ENCODE data around the gene VEPH1.

Gene VEPH1

DNA sequence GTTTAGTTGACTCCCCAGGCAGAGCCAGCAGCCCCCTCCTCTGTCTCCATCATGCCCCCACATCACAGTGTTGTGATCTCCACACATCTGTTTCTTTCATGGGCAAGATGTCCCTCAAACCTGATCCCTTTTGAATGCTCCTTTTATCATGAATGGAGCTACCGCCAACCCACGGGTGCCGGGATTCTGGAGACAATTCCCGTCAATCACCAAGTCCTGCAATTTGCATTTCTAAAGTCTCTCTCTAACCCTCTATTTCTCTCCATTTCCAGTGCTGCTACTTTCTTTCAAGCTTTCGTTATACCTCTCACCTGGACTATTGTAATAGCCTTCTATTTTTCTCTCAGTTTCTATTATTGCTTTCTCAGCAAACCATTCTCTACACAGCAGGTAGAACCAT lies 253.6 kb downstream of the VEPH1 start:
- Histone ChIP-seq H4K20me1 (ENCODE audit: low read depth, low read length) (no peaks in the 10 kb centered on the region), H3K4me3 (ENCODE audit: insufficient read depth, low read length, poor library complexity, severe bottlenecking) (no peak overlapping the region), H3K9me3 (ENCODE audit: insufficient read depth, low read length) (no peaks in the 10 kb centered on the region), H3K4me2 (ENCODE audit: low read depth, low read length, poor library complexity, severe bottlenecking) (no peak overlapping the region), H3K79me2 (ENCODE audit: insufficient read depth, low read length) (no peaks in the 10 kb centered on the region), H2AFZ (ENCODE audit: low read depth, low read length, severe bottlenecking) (no peak overlapping the region), H3K9ac (ENCODE audit: low read length) (no peak overlapping the region), H3K27ac (ENCODE audit: low read depth, low read length) (no peak overlapping the region), H3K27me3 (ENCODE audit: low read length) (no peaks in the 10 kb centered on the region), H3K9me2 (replicated peaks; ENCODE audit: insufficient read depth, low read length) (no peaks in the 10 kb centered on the region), H3F3A (ENCODE audit: insufficient read depth) (no peaks in the 10 kb centered on the region), H3K36me3 (ENCODE audit: low read length) (no peaks in the 10 kb centered on the region)
- TF ChIP-seq, protein P1, sequence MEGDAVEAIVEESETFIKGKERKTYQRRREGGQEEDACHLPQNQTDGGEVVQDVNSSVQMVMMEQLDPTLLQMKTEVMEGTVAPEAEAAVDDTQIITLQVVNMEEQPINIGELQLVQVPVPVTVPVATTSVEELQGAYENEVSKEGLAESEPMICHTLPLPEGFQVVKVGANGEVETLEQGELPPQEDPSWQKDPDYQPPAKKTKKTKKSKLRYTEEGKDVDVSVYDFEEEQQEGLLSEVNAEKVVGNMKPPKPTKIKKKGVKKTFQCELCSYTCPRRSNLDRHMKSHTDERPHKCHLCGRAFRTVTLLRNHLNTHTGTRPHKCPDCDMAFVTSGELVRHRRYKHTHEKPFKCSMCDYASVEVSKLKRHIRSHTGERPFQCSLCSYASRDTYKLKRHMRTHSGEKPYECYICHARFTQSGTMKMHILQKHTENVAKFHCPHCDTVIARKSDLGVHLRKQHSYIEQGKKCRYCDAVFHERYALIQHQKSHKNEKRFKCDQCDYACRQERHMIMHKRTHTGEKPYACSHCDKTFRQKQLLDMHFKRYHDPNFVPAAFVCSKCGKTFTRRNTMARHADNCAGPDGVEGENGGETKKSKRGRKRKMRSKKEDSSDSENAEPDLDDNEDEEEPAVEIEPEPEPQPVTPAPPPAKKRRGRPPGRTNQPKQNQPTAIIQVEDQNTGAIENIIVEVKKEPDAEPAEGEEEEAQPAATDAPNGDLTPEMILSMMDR (IDR thresholded peaks at IDR 0.05; ENCODE audit: insufficient read depth, low read length, poor library complexity, severe bottlenecking): no peak
- TF ChIP-seq EZH2phosphoT487 (conservative IDR thresholded peaks at IDR 0.05; ENCODE audit: low read length): no peak

DNA sequence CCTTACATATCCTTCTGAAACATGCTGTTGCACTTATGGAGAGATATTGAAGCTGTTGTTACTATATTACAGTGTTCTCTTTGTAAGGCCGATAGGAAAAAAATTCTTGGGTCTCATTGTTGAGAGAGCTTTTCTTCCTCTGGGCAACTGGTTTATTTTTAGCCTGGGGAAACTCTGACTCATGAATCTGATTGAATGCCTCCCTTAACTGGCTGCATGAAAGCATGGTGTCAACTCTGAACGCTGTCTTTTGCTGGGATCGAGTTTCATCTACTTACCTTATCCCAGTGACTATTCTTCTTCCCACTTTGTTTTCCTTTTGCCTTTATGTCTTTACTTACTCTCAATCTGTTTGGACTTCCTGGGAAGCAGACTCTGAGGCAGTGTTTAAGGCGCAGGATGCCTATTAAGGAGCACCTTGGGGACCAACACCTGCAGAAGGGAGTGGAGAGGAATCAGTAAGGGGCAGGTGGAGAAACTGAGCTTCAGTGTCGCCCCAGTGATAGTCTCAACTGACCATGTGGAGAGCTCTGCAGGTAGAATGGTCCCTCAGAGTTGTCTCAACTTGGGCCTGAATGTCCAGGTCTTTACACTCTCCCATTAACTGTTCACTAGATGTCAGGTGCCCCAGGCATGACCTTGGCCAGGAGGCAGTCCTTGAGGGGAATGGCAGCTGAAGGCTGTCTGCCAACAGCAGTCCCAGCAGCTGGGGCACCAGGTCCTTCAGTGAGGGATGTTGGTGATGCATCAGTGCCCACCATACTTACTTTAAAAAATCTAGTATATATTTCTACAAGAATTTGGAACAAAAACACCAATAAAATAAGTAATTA lies 254.4 kb downstream of the VEPH1 start:
- Histone ChIP-seq H3F3A (ENCODE audit: insufficient read depth) (no peaks in the 10 kb centered on the region), H3K36me3 (ENCODE audit: low read length) (no peaks in the 10 kb centered on the region), H3K27me3 (ENCODE audit: low read length) (no peaks in the 10 kb centered on the region), H3K4me3 (ENCODE audit: insufficient read depth, low read length, poor library complexity, severe bottlenecking) (no peak overlapping the region), H3K79me2 (ENCODE audit: insufficient read depth, low read length) (no peaks in the 10 kb centered on the region), H3K9me2 (replicated peaks; ENCODE audit: insufficient read depth, low read length) (no peaks in the 10 kb centered on the region), H3K9me3 (ENCODE audit: insufficient read depth, low read length) (no peaks in the 10 kb centered on the region), H3K27ac (ENCODE audit: low read depth, low read length) (no peak overlapping the region), H4K20me1 (ENCODE audit: low read depth, low read length) (no peaks in the 10 kb centered on the region), H2AFZ (ENCODE audit: low read depth, low read length, severe bottlenecking) (no peak overlapping the region), H3K4me2 (ENCODE audit: low read depth, low read length, poor library complexity, severe bottlenecking) (no peak overlapping the region), H3K9ac (ENCODE audit: low read length) (no peak overlapping the region)
- no peak for TF ChIP-seq EZH2phosphoT487 (conservative IDR thresholded peaks at IDR 0.05; ENCODE audit: low read length)
- TF ChIP-seq, protein P1 (IDR thresholded peaks at IDR 0.05; ENCODE audit: insufficient read depth, low read length, poor library complexity, severe bottlenecking): no peak

DNA sequence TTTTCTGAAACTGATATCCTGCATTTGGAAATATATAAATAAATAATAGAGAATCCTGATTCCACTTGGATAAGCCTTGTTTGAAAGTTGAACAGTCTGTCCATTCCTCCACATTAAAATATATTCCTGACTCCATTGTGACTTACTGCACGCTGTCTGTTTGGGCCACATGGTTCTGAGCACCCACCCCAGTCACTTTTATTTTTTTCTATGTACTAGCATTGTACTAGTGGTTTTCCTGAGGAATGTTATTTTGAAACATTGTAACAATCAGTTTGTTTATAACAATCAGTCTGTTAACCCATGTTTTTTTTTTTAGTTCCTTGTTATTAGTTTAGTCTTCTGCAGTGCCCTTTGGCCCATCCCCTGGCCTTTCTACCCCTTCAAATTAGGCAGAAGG lies 255.8 kb downstream of the VEPH1 start:
- no peaks in the 10 kb centered on the region for H3K9me3 ChIP-seq (ENCODE audit: insufficient read depth, low read length)
- no peaks in the 10 kb centered on the region for H3F3A ChIP-seq (ENCODE audit: insufficient read depth)
- TF ChIP-seq, protein P1 (IDR thresholded peaks at IDR 0.05; ENCODE audit: insufficient read depth, low read length, poor library complexity, severe bottlenecking): no peak
- TF ChIP-seq EZH2phosphoT487 (conservative IDR thresholded peaks at IDR 0.05; ENCODE audit: low read length): no peak
- no peak overlapping the region for H3K9ac ChIP-seq (ENCODE audit: low read length)
- H3K9me2 ChIP-seq (replicated peaks; ENCODE audit: insufficient read depth, low read length): no peaks in the 10 kb centered on the region
- H3K27me3 ChIP-seq (ENCODE audit: low read length): no peaks in the 10 kb centered on the region
- no peak overlapping the region for H3K4me2 ChIP-seq (ENCODE audit: low read depth, low read length, poor library complexity, severe bottlenecking)
- H2AFZ ChIP-seq (ENCODE audit: low read depth, low read length, severe bottlenecking): no peak overlapping the region
- H3K4me3 ChIP-seq (ENCODE audit: insufficient read depth, low read length, poor library complexity, severe bottlenecking): no peak overlapping the region
- H3K36me3 ChIP-seq (ENCODE audit: low read length): no peaks in the 10 kb centered on the region
- H3K27ac ChIP-seq (ENCODE audit: low read depth, low read length): no peak overlapping the region
- no peaks in the 10 kb centered on the region for H3K79me2 ChIP-seq (ENCODE audit: insufficient read depth, low read length)
- H4K20me1 ChIP-seq (ENCODE audit: low read depth, low read length): no peaks in the 10 kb centered on the region

Data from SU-DHL-6 (cell line).